GM12874 (cell line): ENCODE data around the gene PSMB11.

Experiments used
- TF ChIP-seq, protein P1 (sequence below): IDR thresholded peaks from 2 replicates; pipeline ENCODE4 v1.5.1; 2011; ENCODE audit warnings: low read depth, mild to moderate bottlenecking, control low read depth, low read length, moderate library complexity; ENCODE audit not compliant: insufficient read depth

Gene PSMB11

DNA sequence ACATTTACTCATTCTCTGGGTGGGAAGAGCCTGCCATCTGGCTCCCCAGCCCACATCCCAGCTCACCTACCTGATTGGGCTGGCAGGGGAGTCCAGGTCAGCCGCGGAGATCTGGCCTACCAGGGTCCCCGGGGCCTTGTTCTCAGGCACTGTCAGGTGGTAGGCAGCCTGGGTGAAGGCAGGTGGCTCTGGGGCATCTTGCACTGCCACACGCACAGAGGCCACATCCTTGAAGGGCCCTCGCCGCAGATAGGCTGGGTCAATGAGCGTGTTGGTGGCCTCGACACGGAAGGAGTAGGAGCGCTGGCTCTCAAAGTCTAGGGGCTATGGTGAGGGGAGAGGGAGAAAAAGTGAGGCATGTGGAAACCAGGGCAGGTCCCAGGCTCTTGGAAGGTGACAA, 11.4 kb downstream of the PSMB11 start:
- TF ChIP-seq, protein P1, sequence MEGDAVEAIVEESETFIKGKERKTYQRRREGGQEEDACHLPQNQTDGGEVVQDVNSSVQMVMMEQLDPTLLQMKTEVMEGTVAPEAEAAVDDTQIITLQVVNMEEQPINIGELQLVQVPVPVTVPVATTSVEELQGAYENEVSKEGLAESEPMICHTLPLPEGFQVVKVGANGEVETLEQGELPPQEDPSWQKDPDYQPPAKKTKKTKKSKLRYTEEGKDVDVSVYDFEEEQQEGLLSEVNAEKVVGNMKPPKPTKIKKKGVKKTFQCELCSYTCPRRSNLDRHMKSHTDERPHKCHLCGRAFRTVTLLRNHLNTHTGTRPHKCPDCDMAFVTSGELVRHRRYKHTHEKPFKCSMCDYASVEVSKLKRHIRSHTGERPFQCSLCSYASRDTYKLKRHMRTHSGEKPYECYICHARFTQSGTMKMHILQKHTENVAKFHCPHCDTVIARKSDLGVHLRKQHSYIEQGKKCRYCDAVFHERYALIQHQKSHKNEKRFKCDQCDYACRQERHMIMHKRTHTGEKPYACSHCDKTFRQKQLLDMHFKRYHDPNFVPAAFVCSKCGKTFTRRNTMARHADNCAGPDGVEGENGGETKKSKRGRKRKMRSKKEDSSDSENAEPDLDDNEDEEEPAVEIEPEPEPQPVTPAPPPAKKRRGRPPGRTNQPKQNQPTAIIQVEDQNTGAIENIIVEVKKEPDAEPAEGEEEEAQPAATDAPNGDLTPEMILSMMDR: no peak

DNA sequence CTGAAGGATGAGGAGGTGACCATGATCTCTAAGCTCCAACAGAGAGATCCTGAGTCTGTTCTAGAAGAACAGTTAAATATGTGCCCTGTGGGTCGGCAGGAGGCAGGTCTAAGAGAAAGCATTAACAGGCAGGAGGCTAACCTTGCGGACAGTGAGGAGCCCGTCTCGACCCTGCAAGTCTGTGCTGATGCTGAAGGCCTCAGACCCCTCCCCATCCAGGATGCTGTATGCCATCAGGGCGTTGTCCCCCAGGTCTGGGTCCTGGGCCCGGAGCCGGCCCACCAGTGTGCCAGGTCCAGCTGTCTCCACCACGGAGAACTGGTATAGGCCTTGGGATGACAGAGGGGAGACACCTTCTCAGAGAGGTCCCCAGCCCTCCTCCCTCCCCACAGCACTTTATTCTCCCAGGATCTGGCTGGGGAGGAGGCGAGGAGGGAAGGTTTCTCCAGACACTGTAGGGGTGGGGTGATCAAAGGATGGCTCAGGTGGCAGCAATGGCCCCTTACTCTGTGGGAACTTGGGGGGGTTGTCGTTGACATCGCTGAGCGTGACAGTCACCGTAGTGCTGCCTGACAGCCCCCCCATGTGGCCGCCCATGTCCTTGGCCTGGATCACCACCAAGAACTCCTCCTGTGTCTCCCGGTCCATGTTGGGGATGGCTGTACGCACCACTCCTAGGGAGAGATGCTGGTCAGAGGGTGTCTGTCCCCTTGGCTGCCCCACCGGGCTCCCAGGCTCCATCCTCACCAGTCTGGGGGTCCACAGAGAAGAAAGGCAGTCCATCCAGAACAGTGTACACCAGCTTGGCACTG, 12.2 kb downstream of the PSMB11 start:
- TF ChIP-seq, protein P1: peak; percentile 36

DNA sequence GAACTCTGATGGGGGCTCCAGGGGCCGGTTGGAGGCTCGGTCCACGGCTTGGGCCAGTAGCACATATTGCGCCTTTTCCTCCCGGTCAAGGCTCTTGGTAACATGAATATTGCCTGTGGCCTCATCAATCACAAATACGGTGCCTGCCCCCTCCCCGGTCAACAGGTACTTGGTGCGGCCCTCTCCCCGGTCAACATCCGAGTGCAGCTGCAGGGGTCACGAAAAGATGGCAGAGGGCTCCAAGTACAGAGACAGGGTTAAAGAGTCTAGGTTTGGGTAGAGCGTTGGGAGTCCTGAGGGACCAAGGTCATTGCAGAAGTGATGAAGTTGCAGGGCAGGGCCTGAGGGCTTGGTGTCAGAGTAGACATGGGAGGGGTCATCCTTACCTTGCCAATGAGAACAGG, 13.1 kb downstream of the PSMB11 start:
- TF ChIP-seq, protein P1: no peak

DNA sequence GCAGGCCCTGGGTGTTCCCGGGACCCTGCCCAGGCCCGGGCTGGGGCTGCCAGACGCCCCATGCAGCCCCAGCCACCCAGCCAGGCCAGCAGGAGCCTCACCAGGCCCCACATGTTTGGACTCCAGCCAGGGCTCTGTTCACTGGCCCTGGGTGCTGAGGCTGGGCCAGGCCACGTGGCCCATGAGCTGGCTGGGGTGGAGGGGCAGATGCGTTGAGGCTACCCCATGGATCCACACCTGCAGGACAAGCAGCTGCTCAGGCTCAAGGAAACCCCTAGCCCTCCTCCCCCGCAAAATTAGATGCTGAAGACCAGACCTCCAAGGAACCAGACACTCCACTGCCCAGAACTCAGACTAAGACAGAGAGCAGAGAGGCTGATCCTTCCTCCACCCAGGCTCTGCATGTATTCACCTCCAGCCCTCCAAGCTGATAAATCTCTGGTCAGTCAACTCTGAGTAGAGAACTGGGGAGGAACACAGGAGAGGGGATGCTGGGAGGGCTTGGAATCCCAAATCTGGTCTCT, 13.7 kb downstream of the PSMB11 start:
- TF ChIP-seq, protein P1: no peak

DNA sequence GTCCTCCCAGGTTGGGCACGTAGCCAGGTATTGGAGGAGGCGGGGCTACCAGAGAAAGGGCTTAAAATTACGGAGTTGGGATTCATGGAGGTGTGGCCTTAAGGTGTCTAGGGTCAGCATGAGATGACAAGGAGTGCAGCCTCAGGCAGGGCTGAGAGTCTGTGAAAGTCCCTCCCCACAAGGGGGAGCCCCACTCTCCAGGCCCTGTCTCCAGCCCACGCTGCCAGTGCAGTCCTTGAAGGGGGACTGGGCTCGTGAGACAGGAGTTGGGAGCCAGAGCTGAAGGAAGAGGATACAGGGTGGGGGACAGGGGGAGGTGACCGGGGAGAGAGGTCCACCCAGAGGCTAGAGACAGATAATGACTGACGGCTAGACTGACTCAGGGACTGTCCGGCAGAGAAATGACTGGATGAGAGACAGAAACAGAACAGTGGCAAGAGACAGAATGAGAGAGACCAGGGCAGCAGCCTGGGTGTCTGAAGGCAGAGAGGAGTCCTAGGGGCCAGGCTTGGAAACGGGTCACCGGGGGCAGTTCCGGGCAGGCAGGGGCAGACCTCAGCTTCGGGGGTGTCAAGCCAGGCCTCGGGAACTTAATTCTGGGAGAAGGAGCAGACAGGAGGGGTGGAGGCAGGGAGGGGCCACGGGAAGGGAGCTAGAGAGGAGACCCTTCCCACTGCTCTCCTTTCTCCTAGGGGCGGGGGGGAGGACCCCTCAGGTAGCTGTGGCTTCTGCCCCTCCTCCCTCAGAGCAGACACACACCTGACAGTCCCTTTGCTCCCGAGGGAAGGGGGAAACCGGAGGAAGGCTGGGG, 14.3 kb downstream of the PSMB11 start:
- TF ChIP-seq, protein P1: peak; percentile 91

DNA sequence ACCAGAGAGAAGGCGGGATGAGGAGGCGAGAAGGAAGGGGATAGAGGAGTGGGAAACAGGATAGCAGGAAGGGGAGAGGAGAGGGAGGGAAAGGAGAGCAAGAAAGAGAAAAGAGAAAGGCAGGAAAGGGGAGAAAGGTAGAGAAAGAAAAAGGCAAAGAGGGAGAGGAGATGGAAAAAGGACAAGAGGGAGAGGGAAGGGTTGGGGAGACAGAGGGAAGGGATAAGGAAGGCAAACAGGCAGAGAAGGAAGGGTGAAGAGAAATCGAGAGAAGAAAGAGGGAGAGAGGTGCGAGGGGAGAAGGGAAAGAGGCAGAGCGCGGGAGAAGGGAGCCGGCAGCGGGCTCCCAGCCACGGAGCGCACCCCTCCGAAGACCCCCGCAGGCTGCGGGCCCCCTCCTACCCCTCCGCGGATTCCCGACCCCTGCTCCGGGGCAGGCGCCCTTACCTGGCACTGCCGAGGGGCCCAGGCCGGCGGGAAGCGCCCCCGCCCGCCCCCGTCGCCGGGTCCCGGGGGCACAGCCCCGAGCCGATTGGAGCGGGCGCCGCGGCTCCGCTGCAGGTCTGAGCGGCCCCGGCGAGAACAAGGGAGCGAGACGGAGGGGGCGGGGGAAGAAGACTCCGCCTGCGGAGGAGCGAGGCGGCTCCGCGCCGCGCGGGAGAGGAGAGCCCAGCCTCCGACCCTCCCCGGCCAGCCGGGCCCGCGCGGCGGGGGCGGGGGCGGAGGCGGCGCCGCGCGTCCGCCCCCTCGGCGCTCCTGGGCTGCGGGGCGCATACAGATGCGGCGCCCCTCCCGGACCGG, 15.1 kb downstream of the PSMB11 start, which contains the start of gene CDH24:
TSS of gene CDH24 (minus strand) at position 565 of the 801 bp plus-strand sequence. CDS start 1,787 bp downstream, outside the sequence.
- TF ChIP-seq, protein P1: no peak
